ENCODE measurements around the gene ZEB2. TPM values are rescaled to one million over a fixed set of nuclear protein-coding genes. Genes with fewer than 3 reads are reported as not detected.

ZEB2 gene
- total RNA-seq, 1 experiment from 2014 or later, result 1.2 TPM

- Histone ChIP-seq H4K5ac (ENCODE audit: insufficient read length, low read depth, low read length) (no peak overlapping the region), H3K23me2 (ENCODE audit: insufficient read length, low read depth, low read length, poor library complexity, severe bottlenecking) (peaks cover 19% of the 10 kb centered on the region), H3K79me2 (ENCODE audit: insufficient read depth, low read length) (no peaks in the 10 kb centered on the region), H4K20me1 (ENCODE audit: control insufficient read depth, insufficient read depth, insufficient read length) (no peaks in the 10 kb centered on the region), H2BK20ac (ENCODE audit: low read depth, low read length, poor library complexity, severe bottlenecking) (no peak overlapping the region), H2BK5ac (ENCODE audit: insufficient read length, low read length) (no peak overlapping the region), H3K27ac (ENCODE audit: insufficient read length, low read depth, low read length) (no peak overlapping the region), H2AFZ (ENCODE audit: low read length) (no peak overlapping the region), H3K4me1 (ENCODE audit: insufficient read depth, low read length) (peaks cover 17% of the 10 kb centered on the region), H3K14ac (ENCODE audit: insufficient read depth, low read length) (no peak overlapping the region), H2BK12ac (ENCODE audit: insufficient read length, low read depth, low read length) (no peak overlapping the region), H4K8ac (replicated peaks; ENCODE audit: insufficient read length, low read depth, low read length) (no peak overlapping the region), H3K4ac (ENCODE audit: low read depth, low read length) (no peak overlapping the region), H3K23ac (ENCODE audit: insufficient read length, low read depth, low read length) (no peak overlapping the region), H3K56ac (ENCODE audit: insufficient read length, low read depth, low read length) (no peak overlapping the region), H3K9ac (ENCODE audit: extremely low read depth, insufficient read length, low read length) (no peak overlapping the region), H3K4me2 (ENCODE audit: insufficient read depth, insufficient read length, low read length) (peak overlapping the region; percentile 52), H2BK15ac (ENCODE audit: low read depth, low read length) (no peak overlapping the region), H3K27me3 (ENCODE audit: insufficient read depth, low read length) (peaks cover 50% of the 10 kb centered on the region), H3K18ac (ENCODE audit: insufficient read length, low read depth, low read length) (no peak overlapping the region), H2AK5ac (ENCODE audit: insufficient read length, low read length) (no peak overlapping the region), H2BK120ac (ENCODE audit: low read depth, low read length, poor library complexity, severe bottlenecking) (no peak overlapping the region), H4K91ac (ENCODE audit: insufficient read length, low read depth, low read length) (no peak overlapping the region), H3K9me3 (ENCODE audit: control insufficient read depth, low read depth, low read length) (no peaks in the 10 kb centered on the region), H3K79me1 (ENCODE audit: insufficient read depth, low read depth, low read length, poor library complexity, severe bottlenecking) (no peaks in the 10 kb centered on the region), H3T11ph (ENCODE audit: low read length) (no peak overlapping the region)
- H3K9me3 Mint-ChIP-seq, result peaks cover 3% of the 10 kb centered on the region in 2 experiments; a peak in 4 of 5 replicates
- peaks cover 78 to 82% of the 10 kb centered on the region in 2 experiments for H3K4me1 Mint-ChIP-seq
- H3K4me3 Mint-ChIP-seq, result peak overlapping the region in 1 of 2 experiments; percentile 79; a peak in 3 of 5 replicates
- H3K27me3 Mint-ChIP-seq (ENCODE audit: low read depth), result peaks cover 85% of the 10 kb centered on the region
- no peak for DNase-seq
- H3K36me3 Mint-ChIP-seq (ENCODE audit: insufficient read depth in 1 of 3, low read depth in 3 of 3), result no peaks in the 10 kb centered on the region
- no CpG with 5 or more reads among the region's 3 CpGs for WGBS (ENCODE audit: extremely low coverage, insufficient read length, low lambda C conversion rate)
- no peak overlapping the region for H3K27ac Mint-ChIP-seq
- TF ChIP-seq CTCF (conservative IDR thresholded peaks at IDR 0.05), result no peak
These were observed 7.4 kb downstream of the ZEB2 start for GRCh38 chr2:144512470-144512869.

Measured in H9 (cell line).